HG02943 (cell line): Measurements from ENCODE around the gene ACE2.

Source experiments
- ATAC-seq: cut with Tn5 transposase; IDR thresholded peaks from one replicate; pipeline ENCODE4 v1.9.1; 2021; ENCODE audit warnings: mild to moderate bottlenecking, low read depth, moderate library complexity; ENCODE audit not compliant: unreplicated experiment

Gene ACE2

DNA sequence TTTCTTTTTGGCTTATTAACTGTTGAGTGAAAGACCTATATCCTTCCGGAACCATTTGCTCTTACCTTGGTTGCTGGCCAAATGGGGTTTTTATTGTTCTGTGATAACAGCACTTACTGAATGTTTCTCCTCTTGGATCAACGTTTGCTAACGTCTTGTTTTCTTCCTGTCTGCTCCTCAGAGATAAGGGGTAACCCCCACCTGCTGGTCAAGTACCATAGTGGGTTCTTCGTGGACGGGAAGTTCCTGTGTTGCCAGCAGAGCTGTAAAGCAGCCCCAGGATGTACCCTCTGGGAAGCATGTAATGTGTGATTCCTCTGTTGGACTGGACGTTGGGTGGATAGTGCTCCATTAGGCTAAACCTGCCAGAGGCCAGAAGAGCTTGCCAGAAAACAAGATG, 84.8 kb downstream of the ACE2 start:
- ATAC-seq = no peak

DNA sequence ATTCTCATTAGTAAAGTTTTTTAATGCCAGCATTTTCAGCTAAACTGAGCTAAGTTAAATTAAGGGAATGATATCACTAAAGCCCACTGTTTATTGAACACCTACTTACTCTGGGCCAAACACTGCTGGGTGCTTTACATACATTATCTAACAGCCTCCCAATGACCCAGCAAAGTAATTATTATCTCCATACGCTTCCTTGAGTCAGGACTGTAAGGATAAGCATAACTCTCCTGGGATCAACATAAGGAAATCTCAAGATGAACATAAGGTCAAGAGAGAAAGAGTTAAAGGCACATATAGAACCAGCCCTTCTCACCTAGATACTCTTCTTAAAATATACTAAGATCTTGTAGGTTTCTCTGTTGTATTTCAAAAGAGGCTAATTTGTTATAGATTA, 86.5 kb downstream of the ACE2 start:
- ATAC-seq = no peak

GRCh38 chrX:15512401-15512965, 88.3 kb downstream of the ACE2 start:
- ATAC-seq = no peak

DNA sequence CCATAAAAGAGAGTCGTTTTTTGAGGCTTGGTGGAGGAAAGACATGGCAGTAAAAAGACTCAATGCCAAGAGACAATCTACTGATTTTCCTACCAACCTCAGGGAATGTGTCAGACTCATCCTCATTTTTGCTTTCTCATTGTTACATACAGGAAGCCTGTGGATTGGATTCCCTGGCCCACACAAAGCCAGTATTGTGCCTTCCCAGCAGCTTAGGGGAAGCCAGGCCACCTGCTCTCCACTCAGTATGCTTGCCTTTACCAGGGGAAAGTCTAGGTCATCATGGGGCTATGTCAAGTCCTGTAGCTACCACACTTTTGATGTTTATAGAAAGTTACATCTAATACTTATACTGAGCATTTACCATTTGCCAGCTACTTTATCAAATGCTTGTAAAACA, 89.2 kb downstream of the ACE2 start:
- no peak for ATAC-seq
